GM21390 (cell line): Measurements from ENCODE around the gene GDPD5.

Source experiments
- ATAC-seq: cut with Tn5 transposase; IDR thresholded peaks from one replicate; pipeline ENCODE4 v1.9.1; 2021; ENCODE audit not compliant: unreplicated experiment

GDPD5 gene

DNA sequence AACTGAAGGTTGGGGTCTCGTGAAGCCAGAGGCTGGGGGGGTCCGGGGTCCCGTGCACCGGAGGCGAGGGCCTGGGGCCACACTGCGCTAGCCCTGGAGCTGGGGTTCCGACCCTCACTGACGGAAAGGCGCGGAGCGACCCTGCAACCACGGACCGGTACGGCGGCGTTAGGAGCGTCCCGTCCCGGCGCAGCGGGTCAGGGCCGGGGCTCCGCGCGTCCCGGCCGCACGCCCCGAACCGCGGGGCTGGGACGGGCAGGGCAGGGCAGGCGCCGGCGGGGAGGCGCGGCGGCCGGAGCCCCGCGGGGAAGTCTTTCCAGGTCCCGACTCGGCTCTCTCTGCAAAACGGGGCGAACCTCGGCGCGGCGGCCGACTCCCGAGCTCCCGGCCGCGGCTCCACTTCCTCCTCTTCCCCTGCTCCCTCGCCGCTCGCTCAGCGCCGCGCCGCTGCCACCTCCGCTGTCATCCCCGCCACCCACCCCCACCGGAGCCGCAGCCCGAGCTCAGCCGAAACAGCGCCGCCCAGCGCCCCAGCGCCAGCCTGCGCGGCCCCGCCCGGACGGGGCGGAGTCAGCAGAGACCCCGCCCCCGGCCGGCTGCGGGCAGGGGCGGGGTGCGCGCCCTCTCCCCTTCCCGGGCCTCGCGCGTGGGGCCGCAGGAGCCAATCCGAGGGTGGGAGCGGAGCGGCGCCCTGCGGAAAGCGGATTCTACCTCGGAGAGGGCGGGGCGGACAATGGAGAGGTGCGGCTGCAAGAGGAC, at the start of gene GDPD5:
TSS of gene GDPD5 (minus strand) at position 509 of the 759 bp plus-strand sequence. CDS start 48,206 bp downstream, outside the sequence.
- peak; percentile 76 for ATAC-seq

- no peak for ATAC-seq
Observed at GRCh38 chr11:75574698-75575602, 49.2 kb upstream of the GDPD5 start.

- ATAC-seq: no peak
Observed at GRCh38 chr11:75572744-75573143, 47.0 kb upstream of the GDPD5 start.

DNA sequence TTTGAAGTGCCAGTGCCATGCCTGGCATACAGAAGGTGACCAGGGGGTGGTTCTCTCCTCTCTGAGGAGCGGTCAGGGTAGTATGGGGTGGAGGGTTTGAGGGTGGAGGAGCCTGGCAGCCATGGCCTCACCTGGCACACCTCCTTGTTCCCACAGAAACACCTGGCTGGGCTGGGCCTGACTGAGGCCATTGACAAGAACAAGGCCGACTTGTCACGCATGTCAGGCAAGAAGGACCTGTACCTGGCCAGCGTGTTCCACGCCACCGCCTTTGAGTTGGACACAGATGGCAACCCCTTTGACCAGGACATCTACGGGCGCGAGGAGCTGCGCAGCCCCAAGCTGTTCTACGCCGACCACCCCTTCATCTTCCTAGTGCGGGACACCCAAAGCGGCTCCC, 45.9 kb upstream of the GDPD5 start:
- ATAC-seq: no peak

DNA sequence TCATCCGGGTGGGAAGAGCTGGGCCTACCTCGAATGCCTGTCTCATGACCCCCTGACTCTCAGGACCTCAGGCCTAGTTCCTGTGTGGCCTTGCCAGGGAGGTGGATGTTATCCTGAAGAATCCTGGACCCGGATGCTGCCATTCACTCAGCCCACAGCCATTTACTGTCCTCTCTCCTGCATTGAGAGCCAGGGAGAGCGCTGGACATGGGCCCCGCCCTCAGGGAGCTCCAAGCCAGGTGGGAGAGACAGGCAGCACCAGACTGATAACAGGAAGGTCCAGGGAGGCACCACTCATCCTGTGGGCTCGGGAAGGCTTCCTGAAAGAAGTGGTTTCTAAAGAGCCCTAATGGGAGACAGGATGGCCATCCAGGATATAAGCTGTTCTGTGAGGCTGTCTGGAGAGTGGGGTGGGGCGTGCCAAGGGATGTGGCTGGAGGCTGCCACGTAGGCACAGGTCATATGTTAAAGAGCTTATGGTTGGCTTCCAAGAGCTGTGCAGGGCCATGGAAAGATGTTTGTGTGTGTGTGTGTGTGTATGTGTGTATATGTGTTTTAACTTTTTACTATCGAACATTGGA, 44.9 kb upstream of the GDPD5 start:
- ATAC-seq: no peak

GRCh38 chr11:75568616-75569219, 43.0 kb upstream of the GDPD5 start:
- no peak for ATAC-seq

DNA sequence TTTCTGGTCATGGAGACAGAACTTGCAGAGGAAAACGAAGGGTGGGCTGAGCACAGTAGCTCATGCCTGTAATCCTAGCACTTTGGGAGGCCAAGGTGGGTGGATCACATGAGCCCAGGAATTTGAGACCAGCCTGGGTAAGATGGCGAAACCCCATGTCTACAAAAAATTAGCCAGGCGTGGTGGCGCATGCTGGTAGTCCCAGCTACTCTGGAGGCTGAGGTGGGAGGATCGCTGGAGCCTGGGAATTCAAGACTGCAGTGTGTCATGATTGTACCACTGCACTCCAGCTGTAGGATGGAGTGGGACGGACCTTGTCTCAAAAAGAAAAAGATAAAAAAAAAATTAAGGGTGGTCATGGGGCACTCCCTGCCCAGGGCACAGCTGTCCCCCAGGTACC, 42.2 kb upstream of the GDPD5 start:
- ATAC-seq: no peak

DNA sequence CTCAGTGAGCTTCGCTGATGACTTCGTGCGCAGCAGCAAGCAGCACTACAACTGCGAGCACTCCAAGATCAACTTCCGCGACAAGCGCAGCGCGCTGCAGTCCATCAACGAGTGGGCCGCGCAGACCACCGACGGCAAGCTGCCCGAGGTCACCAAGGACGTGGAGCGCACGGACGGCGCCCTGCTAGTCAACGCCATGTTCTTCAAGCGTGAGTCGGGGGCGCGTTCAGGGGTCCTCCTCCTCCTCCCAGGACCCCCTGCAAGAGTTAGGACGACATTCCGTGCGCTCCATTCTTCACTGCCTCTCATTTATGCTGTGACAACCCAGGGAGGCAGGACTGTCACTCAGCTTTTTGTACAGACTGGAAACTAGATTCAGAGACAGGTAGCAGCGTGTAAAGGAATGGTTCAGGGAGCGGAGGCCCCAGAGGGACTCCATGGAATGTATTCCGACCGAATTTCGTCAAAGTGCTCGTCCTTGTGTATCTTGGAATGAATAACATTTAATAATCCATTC, 41.1 kb upstream of the GDPD5 start:
- ATAC-seq: no peak

- ATAC-seq: no peak
Observed at GRCh38 chr11:75565916-75566762, 40.4 kb upstream of the GDPD5 start.

DNA sequence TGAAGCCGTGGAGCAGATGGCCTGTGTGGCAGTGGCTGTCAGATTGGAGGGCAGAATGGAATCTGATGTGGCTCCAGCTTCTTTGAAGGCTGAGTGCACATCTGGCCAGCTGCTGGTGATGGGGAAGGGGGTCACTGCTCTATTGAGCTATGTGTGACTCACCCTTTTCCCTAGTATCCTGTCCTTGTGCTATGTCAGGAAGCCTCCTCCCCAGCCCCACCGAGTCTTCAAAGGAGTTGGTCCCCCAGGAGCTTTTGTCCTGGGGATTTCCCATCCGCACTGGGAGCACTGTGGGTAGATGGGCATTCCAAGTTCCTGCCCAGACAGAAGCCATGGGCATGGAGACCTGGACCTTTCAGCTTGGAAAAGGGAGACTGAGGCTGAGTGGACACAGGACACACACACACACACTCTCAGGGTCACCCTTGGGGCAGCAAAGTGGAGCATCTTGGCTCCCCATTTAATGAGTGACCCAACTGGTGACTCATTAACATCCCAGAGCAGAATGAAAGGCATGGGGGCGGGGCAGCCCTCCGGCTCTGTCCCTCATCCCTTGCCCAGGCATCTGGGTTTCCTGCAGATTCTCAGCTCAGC, 39.6 kb upstream of the GDPD5 start:
- no peak for ATAC-seq

DNA sequence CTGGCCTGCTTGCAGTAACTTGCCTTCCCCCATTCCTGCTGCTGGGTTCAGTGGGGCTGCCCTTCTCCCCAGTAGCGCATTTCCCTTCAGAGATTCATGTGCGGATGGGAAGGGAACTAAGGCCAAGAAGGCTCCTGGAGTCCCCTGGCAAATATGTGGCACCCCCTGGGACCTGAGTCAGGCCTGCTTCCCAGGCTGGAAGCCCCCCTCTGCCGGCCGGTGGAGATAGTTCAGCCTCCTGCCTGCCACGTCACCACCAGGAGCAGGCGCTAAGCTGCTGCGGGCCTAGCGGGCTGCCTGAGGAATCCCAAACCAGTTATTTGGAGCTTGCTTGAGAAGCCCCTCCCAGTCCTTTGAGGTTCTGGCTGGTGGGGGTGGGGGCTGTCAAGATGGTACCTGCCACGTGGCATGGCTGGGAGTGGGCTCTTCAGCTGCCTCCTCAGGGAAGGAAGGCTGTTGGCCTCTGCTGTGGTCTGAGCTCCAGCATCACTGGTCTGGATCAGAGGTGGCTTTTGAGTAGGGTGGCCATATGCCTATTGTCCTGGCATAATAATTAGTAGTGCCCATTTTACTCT, 38.3 kb upstream of the GDPD5 start:
- ATAC-seq: no peak

DNA sequence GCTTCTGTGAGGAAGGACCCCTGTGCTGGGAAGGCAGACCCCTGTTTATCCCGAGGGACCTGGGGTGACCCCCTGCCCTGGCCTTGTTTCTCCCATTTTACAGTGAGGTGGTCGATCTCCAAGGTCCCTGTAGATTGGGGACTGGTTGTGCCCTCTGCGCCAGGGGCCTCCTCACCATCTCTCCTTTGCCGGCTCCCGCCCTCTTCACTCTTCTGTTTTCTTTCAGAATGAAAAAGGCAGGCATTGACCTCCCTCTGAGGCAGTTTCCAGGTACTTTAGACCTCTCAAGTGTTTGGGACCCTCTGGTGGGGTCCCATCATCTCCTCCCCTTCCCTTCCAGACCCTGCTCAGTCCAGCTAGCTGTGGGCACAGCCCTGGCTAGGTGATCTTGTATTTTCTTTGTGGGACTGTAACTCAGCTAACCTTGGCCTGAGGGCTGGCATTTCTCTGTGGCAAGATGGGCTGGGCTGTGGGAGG, 37.8 kb upstream of the GDPD5 start:
- no peak for ATAC-seq

- no peak for ATAC-seq
Observed at GRCh38 chr11:75562836-75563484, 37.2 kb upstream of the GDPD5 start.

DNA sequence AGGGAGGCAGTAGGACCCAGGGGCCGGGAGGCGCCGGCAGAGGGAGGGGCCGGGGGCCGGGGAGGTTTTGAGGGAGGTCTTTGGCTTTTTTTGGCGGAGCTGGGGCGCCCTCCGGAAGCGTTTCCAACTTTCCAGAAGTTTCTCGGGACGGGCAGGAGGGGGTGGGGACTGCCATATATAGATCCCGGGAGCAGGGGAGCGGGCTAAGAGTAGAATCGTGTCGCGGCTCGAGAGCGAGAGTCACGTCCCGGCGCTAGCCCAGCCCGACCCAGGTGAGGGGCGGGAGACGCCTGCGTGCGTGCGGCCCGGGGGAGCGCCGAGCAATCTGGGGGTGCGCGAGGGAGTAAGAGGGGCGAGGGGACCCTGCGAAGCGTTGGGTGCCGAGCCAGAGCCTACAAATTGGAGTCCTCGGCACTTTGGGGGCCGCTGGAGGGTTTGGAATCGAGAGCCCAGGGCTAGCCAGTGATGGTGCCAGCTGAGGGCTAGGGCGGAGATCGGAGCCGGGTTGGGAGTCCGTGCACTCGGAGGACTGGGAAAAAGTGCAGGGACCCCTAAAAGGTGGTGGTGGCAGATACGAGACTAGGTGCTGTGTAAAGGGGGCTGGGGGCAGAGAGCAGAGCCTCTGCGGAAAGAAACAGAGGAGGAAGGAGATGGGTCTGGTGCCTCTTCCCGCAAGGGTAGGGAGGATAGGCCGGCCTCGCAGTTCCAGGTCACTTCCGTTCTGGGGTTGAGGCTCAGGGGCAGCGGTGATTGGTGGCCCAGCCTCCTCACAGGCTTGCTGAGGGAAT, 36.5 kb upstream of the GDPD5 start, which contains the start of gene SERPINH1:
TSS of gene SERPINH1 (plus strand) at position 206 of the 788 bp plus-strand sequence. CDS start 4,097 bp downstream, outside the sequence.
- ATAC-seq: peak; percentile 76

GRCh38 chr11:75561426-75562047, 35.8 kb upstream of the GDPD5 start:
- peak; percentile 16 for ATAC-seq

GRCh38 chr11:75560644-75561043, 34.9 kb upstream of the GDPD5 start:
- ATAC-seq: no peak
